HepG2 (cell line): Measurements from ENCODE around the gene ARL15.
"Not testable (repeated sequence)": the region's sequence is repeated elsewhere in the genome, so short reads cannot be mapped to it uniquely, and the experiment has no call there.

Experiments
- CREB1 ChIP-seq, 2 experiments: fragments of 450-650 bp in 1 of 2; IDR thresholded peaks; 2 replicates each; pipeline ENCODE4 v1.6.1; 2016 to 2017; ENCODE audit warnings: control low read depth in 1 of 2, mild to moderate bottlenecking in 1 of 2, missing compliant biosample characterization in 1 of 2, missing genetic modification characterization in 1 of 2
- NR2F2 ChIP-seq: IDR thresholded peaks from 2 replicates; pipeline ENCODE4 v1.6.1; 2012; ENCODE audit warnings: low read depth, inconsistent platforms, borderline replicate concordance
- PAX8 ChIP-seq: sonication (generic); formaldehyde crosslinking; IDR thresholded peaks from 2 replicates; pipeline ENCODE4 v1.8.0; 2022; ENCODE audit warnings: mild to moderate bottlenecking, missing genetic modification reagents, borderline replicate concordance
- POLR2A ChIP-seq, 2 experiments: IDR thresholded peaks; 2 replicates each; pipeline ENCODE4 v1.6.1; 2011; ENCODE audit warnings: low read depth in 2 of 2, low read length in 2 of 2, mild to moderate bottlenecking in 1 of 2, moderate library complexity in 1 of 2; ENCODE audit not compliant: insufficient read depth in 1 of 2
- ZBTB10 ChIP-seq: sonication (generic); formaldehyde crosslinking; IDR thresholded peaks from 2 replicates; pipeline ENCODE4 v1.4.0; 2020; ENCODE audit warnings: missing genetic modification reagents, borderline replicate concordance
- ZFP90 ChIP-seq: sonication (generic); formaldehyde crosslinking; IDR thresholded peaks from 2 replicates; pipeline ENCODE4 v1.8.0; 2022; ENCODE audit warnings: missing genetic modification reagents, mild to moderate bottlenecking, inconsistent platforms, borderline replicate concordance
- ZNF232 ChIP-seq: sonication (generic); formaldehyde crosslinking; IDR thresholded peaks from 2 replicates; pipeline ENCODE4 v1.4.0; 2020; ENCODE audit warnings: missing genetic modification reagents, borderline replicate concordance
- ZNF766 ChIP-seq: sonication (generic); formaldehyde crosslinking; IDR thresholded peaks from 2 replicates; pipeline ENCODE4 v1.5.0; 2020; ENCODE audit warnings: missing genetic modification reagents, borderline replicate concordance

- not testable (repeated sequence) for TF ChIP-seq PAX8 (CRISPR knock-in tag); ZNF766 (CRISPR knock-in tag); NR2F2; CREB1 (IDR thresholded peaks at IDR 0.05); CREB1 (CRISPR knock-in tag; IDR thresholded peaks at IDR 0.05); ZFP90 (CRISPR knock-in tag); ZNF232 (CRISPR knock-in tag); ZBTB10 (CRISPR knock-in tag); POLR2A (IDR thresholded peaks at IDR 0.05; ENCODE audit: insufficient read depth in 1 of 2, low read depth in 2 of 2, low read length in 2 of 2)
Measured at GRCh38 chr5:54060919-54061318, 249.5 kb downstream of the ARL15 start.
